ENCODE results near the gene CCL2.

The CCL2 gene

GRCh38 chr17:34221411-34221810, 33.7 kb upstream of the CCL2 start:
- Histone ChIP-seq H3K27me3 (ENCODE audit: insufficient read depth, poor library complexity, severe bottlenecking) (no peaks in the 10 kb centered on the region), H3K27ac (replicated peaks) (no peak overlapping the region), H3K4me3 (replicated peaks; ENCODE audit: insufficient read depth, low read length) (no peak overlapping the region)
- TF ChIP-seq GABPA (IDR thresholded peaks at IDR 0.05; ENCODE audit: low read depth) (no peak), REST (IDR thresholded peaks at IDR 0.05; ENCODE audit: insufficient replicate concordance, low read depth) (no peak), CTCF (IDR thresholded peaks at IDR 0.05; ENCODE audit: insufficient read depth, low read length) (no peak), POLR2AphosphoS5 (IDR thresholded peaks at IDR 0.05; ENCODE audit: low read depth) (no peak), SPI1 (IDR thresholded peaks at IDR 0.05; ENCODE audit: borderline replicate concordance, low read depth) (no peak)
- no peak for DNase-seq (ENCODE audit: low read depth in 1 of 2, low spot score in 1 of 2)

- Histone ChIP-seq H3K4me3 (replicated peaks; ENCODE audit: insufficient read depth, low read length) (no peak overlapping the region), H3K27ac (replicated peaks) (no peak overlapping the region), H3K27me3 (ENCODE audit: insufficient read depth, poor library complexity, severe bottlenecking) (no peaks in the 10 kb centered on the region)
- TF ChIP-seq SPI1 (IDR thresholded peaks at IDR 0.05; ENCODE audit: borderline replicate concordance, low read depth) (no peak), POLR2AphosphoS5 (IDR thresholded peaks at IDR 0.05; ENCODE audit: low read depth) (no peak), GABPA (IDR thresholded peaks at IDR 0.05; ENCODE audit: low read depth) (no peak), CTCF (IDR thresholded peaks at IDR 0.05; ENCODE audit: insufficient read depth, low read length) (no peak), REST (IDR thresholded peaks at IDR 0.05; ENCODE audit: insufficient replicate concordance, low read depth) (no peak)
- no peak for DNase-seq (ENCODE audit: low read depth in 1 of 2, low spot score in 1 of 2)
Observed at GRCh38 chr17:34222722-34223497, 32.2 kb upstream of the CCL2 start.

GRCh38 chr17:34225046-34225445, 30.0 kb upstream of the CCL2 start:
- H3K4me3 ChIP-seq (replicated peaks; ENCODE audit: insufficient read depth, low read length): no peak overlapping the region
- H3K27me3 ChIP-seq (ENCODE audit: insufficient read depth, poor library complexity, severe bottlenecking): no peaks in the 10 kb centered on the region
- TF ChIP-seq POLR2AphosphoS5 (IDR thresholded peaks at IDR 0.05; ENCODE audit: low read depth) (no peak), SPI1 (IDR thresholded peaks at IDR 0.05; ENCODE audit: borderline replicate concordance, low read depth) (no peak), GABPA (IDR thresholded peaks at IDR 0.05; ENCODE audit: low read depth) (no peak), REST (IDR thresholded peaks at IDR 0.05; ENCODE audit: insufficient replicate concordance, low read depth) (no peak), CTCF (IDR thresholded peaks at IDR 0.05; ENCODE audit: insufficient read depth, low read length) (no peak)
- DNase-seq (ENCODE audit: low read depth in 1 of 2, low spot score in 1 of 2): no peak
- H3K27ac ChIP-seq (replicated peaks): no peak overlapping the region
